HG03159 (cell line): Measurements from ENCODE around the gene GOT2.
"Not testable (repeated sequence)": the region's sequence is repeated elsewhere in the genome, so short reads cannot be mapped to it uniquely, and the experiment has no call there.

Experiments
- ATAC-seq: cut with Tn5 transposase; IDR thresholded peaks from one replicate; pipeline ENCODE4 v1.9.1; 2021; ENCODE audit warnings: mild to moderate bottlenecking, moderate library complexity; ENCODE audit not compliant: unreplicated experiment

Gene GOT2

GRCh38 chr16:58723109-58723508 is 11.0 kb downstream of the GOT2 start:
- ATAC-seq, result no peak

- ATAC-seq, result no peak
Observed at GRCh38 chr16:58717994-58718393, 16.1 kb downstream of the GOT2 start.

GRCh38 chr16:58716468-58716867 is 17.6 kb downstream of the GOT2 start:
- ATAC-seq, result no peak

GRCh38 chr16:58713742-58714141 is 20.4 kb downstream of the GOT2 start:
- ATAC-seq, result no peak

GRCh38 chr16:58709333-58709732 is 24.8 kb downstream of the GOT2 start:
- ATAC-seq, result no peak

GRCh38 chr16:58699151-58699550 is 35.0 kb downstream of the GOT2 start:
- ATAC-seq, result no peak

- no peak for ATAC-seq
Observed at GRCh38 chr16:58695368-58695767, 38.7 kb downstream of the GOT2 start.

- no peak for ATAC-seq
Observed at GRCh38 chr16:58692450-58692849, 41.7 kb downstream of the GOT2 start.

- ATAC-seq, result not testable (repeated sequence)
Observed at GRCh38 chr16:58686985-58687706, 47.0 kb downstream of the GOT2 start.

- no peak for ATAC-seq
Observed at GRCh38 chr16:58685084-58685449, 49.0 kb downstream of the GOT2 start.

- ATAC-seq, result peak; percentile 97
Observed at GRCh38 chr16:58684354-58685083, 49.6 kb downstream of the GOT2 start, which contains the start of gene SLC38A7. Gene SLC38A7, minus strand, starts transcription at chr16:58684770. Its CDS starts 4,644 bp downstream, at chr16:58680126.

- peak; percentile 4 for ATAC-seq
Observed at GRCh38 chr16:58684001-58684353, 50.1 kb downstream of the GOT2 start.

GRCh38 chr16:58679763-58680162 is 54.4 kb downstream of the GOT2 start:
- ATAC-seq, result no peak

- ATAC-seq, result no peak
Observed at GRCh38 chr16:58678716-58679115, 55.4 kb downstream of the GOT2 start.

- ATAC-seq, result no peak
Observed at GRCh38 chr16:58678269-58678668, 55.8 kb downstream of the GOT2 start.

- ATAC-seq, result no peak
Observed at GRCh38 chr16:58670946-58671583, 63.1 kb downstream of the GOT2 start.

- ATAC-seq, result no peak
Observed at GRCh38 chr16:58670177-58670576, 63.9 kb downstream of the GOT2 start.

GRCh38 chr16:58665200-58665599 is 68.9 kb downstream of the GOT2 start:
- ATAC-seq, result no peak

GRCh38 chr16:58661199-58661830 is 72.8 kb downstream of the GOT2 start:
- peak; percentile 84 for ATAC-seq

- ATAC-seq, result not testable (repeated sequence)
Observed at GRCh38 chr16:58659911-58660310, 74.2 kb downstream of the GOT2 start.

- no peak for ATAC-seq
Observed at GRCh38 chr16:58658796-58659211, 75.3 kb downstream of the GOT2 start.
